ENCODE data around the gene DEFB112.

- no peak for TF ChIP-seq POLR2A (IDR thresholded peaks at IDR 0.05)
- no peak for TF ChIP-seq CTCF (IDR thresholded peaks at IDR 0.05)
Measured at GRCh38 chr6:50077385-50077784, 27.7 kb upstream of the DEFB112 start.
